H1 (cell line): Measurements from ENCODE around the gene PDE1A. TPM values are rescaled to one million over a fixed set of nuclear protein-coding genes. Genes with fewer than 3 reads are reported as not detected.

Experiments used
- HDAC2 ChIP-seq, 2 experiments: fragments of 300-600 bp in 1 of 2; sonication (generic) in 1 of 2; IDR thresholded peaks; 2 replicates each; pipeline ENCODE4 v1.6.1; 2011 to 2012; ENCODE audit warnings: low read depth in 2 of 2, low read length in 2 of 2, mild to moderate bottlenecking in 2 of 2, moderate library complexity in 2 of 2, borderline replicate concordance in 1 of 2, inconsistent platforms in 1 of 2
- polyA plus RNA-seq, 7 experiments: library from polyadenylated mRNA; depleted of rRNA in 3 of 7; stranded (reverse) in 5 of 7; unstranded in 2 of 7; fragments of >200 nt in 5 of 7; fragments of 200-250 nt in 2 of 7; gene quantifications; 1 replicate in 5 of 7; 2 replicates in 1 of 7; 4 replicates in 1 of 7; pipeline versions ENCODE4 v1.2.1 to v1.2.3, GENCODE V29; 2011 to 2013; ENCODE audit warnings: missing spikeins in 2 of 7, mixed read lengths in 2 of 7
- total RNA-seq: library from RNA; stranded (reverse); fragmentation: NEBNext Ultra II Directional; extraction: Animal tissue kit (Norgen Biotek cat#: 25700); gene quantifications from 2 replicates; pipeline ENCODE4 v1.2.1, GENCODE V29; 2021

The PDE1A gene
- total and polyA plus RNA-seq, 2 of the 8 experiments (the other 6 are each of a cell fraction or from before 2014, with no cell fraction given) = 0.34 TPM; not detected in 1

DNA sequence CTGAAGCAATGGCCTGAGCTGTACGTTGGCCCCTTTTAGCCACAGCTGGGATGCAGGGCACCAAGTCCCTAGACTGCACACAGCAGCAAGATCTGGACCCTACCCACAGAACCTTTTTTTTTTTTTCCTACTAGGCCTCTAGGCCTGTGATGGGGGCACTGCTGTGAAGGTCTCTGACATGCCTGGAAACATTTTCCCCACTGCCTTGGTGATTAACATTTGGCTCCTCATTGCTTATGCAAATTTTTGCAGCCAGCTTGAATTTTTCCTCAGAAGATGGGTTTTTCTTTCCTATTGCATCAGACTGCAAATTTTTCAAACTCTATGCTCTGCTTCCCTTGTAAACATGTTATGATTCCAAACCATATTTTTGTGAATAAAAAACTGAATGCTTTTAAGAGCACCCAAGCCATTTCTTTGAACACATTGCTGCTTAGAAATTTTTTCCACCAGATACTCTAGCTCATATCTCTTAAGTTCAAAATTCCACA lies 33.5 kb downstream of the PDE1A start (continued):
- TF ChIP-seq HDAC2 (IDR thresholded peaks at IDR 0.05; ENCODE audit: borderline replicate concordance in 1 of 2, low read depth in 2 of 2, low read length in 2 of 2) = no peak
